GM12873 (cell line): ENCODE measurements around the gene PPM1H.

Experiments used
- TF ChIP-seq, protein P1 (sequence below): IDR thresholded peaks from 2 replicates; pipeline ENCODE4 v1.5.1; 2012; ENCODE audit warnings: low read depth, mild to moderate bottlenecking, moderate library complexity, low read length, control low read depth; ENCODE audit not compliant: insufficient read depth; ENCODE audit errors: missing control alignments

Gene PPM1H

DNA sequence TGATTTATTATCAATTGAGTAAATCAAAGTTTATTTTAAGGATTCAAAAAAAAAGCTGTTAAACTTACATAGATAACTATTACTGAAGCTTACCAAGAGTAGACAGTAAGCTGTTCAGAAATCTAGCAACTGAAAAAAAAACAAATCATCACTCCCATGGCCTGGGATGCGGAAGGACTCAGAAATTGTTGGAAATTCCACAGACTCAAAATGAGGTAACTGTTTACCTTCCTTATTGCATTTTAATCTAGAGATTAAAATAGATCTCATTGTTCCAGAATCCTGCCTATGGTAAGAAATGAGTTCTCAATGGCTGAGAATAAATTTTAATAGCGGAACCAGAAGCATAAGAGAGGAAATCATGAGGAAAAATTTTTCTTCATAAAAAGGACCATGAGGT, 87.2 kb downstream of the PPM1H start:
- TF ChIP-seq, protein P1, sequence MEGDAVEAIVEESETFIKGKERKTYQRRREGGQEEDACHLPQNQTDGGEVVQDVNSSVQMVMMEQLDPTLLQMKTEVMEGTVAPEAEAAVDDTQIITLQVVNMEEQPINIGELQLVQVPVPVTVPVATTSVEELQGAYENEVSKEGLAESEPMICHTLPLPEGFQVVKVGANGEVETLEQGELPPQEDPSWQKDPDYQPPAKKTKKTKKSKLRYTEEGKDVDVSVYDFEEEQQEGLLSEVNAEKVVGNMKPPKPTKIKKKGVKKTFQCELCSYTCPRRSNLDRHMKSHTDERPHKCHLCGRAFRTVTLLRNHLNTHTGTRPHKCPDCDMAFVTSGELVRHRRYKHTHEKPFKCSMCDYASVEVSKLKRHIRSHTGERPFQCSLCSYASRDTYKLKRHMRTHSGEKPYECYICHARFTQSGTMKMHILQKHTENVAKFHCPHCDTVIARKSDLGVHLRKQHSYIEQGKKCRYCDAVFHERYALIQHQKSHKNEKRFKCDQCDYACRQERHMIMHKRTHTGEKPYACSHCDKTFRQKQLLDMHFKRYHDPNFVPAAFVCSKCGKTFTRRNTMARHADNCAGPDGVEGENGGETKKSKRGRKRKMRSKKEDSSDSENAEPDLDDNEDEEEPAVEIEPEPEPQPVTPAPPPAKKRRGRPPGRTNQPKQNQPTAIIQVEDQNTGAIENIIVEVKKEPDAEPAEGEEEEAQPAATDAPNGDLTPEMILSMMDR, result no peak

GRCh38 chr12:62846491-62846890, 88.5 kb downstream of the PPM1H start:
- TF ChIP-seq, protein P1, result no peak

- TF ChIP-seq, protein P1, result no peak
Measured at GRCh38 chr12:62844915-62845314, 90.0 kb downstream of the PPM1H start.

- TF ChIP-seq, protein P1, result no peak
Measured at GRCh38 chr12:62843716-62844115, 91.2 kb downstream of the PPM1H start.

DNA sequence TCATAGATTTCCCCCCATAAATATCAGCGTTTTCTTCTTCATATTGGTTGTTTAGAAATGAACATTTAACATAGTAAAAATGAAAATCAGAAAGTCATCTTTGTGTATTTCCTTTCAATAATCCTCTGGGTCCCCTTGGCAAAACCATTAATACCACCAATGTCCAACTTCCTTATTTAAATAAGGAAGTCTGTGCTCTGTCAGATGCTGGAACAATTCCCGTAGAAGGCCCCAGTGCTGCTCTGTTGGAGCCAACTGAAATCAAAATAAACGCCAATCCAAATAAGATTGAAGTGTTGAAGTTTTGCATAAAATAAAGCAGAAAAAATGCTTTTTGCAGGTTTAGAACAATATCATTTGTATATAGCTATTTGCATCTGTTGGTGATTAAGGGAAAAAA, 93.1 kb downstream of the PPM1H start:
- TF ChIP-seq, protein P1, result no peak

DNA sequence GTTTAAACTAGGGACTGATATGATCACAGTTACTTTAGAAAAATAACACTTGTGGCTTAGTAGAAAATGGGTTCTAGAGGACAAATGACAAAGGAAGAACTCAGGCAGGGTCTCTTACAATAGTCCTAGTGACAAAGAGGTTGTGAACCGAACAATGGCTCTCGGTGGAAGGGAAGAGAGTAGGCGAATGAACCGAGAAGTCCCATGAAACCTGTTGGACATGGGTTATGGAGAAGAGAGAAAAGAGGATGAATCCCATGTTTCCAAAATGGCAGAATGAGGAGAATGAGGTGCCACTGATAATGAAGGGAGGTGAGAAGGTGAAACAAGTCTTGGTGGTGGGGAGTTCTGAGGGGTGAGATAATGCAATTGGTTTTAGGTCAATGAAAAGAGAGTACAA, 94.1 kb downstream of the PPM1H start:
- TF ChIP-seq, protein P1, result no peak

GRCh38 chr12:62839869-62840660, 94.9 kb downstream of the PPM1H start:
- TF ChIP-seq, protein P1, result no peak
